Lung (tissue), 16 donors: ENCODE data around the gene SLC25A53. TPM values are rescaled to one million over a fixed set of nuclear protein-coding genes. Genes with fewer than 3 reads are reported as not detected.

Experiments used
- ATAC-seq: fragments of 200-7000 bp; cut with Tn5 transposase; one replicate; pipeline ENCODE4 v1.9.1; 2020; ENCODE audit warnings: moderate number of reproducible peaks; ENCODE audit not compliant: insufficient read depth, low FRiP score
- DNase-seq, 3 donors: peaks; one replicate each; pipeline ENCODE4 v3.0.0-alpha.2; 2013 to 2017
- H3K27ac ChIP-seq, 2 donors: one replicate each; pipeline ENCODE4 v1.5.1; 2013; ENCODE audit warnings: mild to moderate bottlenecking in 2 of 2, moderate library complexity in 2 of 2, control low read depth in 1 of 2, inconsistent platforms in 1 of 2, low read depth in 1 of 2, low read length in 1 of 2
- H3K27me3 ChIP-seq, 3 donors: one replicate each; pipeline ENCODE4 v1.5.1; 2013; ENCODE audit warnings: low read length in 2 of 3; ENCODE audit not compliant: control insufficient read depth in 3 of 3, insufficient read depth in 3 of 3
- H3K36me3 ChIP-seq, 4 donors: one replicate each; pipeline ENCODE4 v1.5.1; 2013; ENCODE audit warnings: low read length in 4 of 4, mild to moderate bottlenecking in 1 of 4, moderate library complexity in 1 of 4; ENCODE audit not compliant: control insufficient read depth in 4 of 4, insufficient read depth in 4 of 4
- H3K4me1 ChIP-seq, 5 donors: one replicate each; pipeline ENCODE4 v1.5.1; 2013; ENCODE audit warnings: low read length in 5 of 5, mild to moderate bottlenecking in 2 of 5, moderate library complexity in 1 of 5; ENCODE audit not compliant: control insufficient read depth in 5 of 5, insufficient read depth in 5 of 5
- H3K4me3 ChIP-seq: one replicate; pipeline ENCODE4 v1.5.1; 2013; ENCODE audit warnings: mild to moderate bottlenecking, control low read depth, moderate library complexity
- H3K9ac ChIP-seq, 2 donors: one replicate each; pipeline ENCODE4 v1.5.1; 2013; ENCODE audit warnings: low read length in 2 of 2, control low read depth in 1 of 2; ENCODE audit not compliant: insufficient read depth in 1 of 2
- H3K9me3 ChIP-seq, 4 donors: one replicate each; pipeline ENCODE4 v1.5.1; 2013; ENCODE audit warnings: low read length in 3 of 4, mild to moderate bottlenecking in 1 of 4, moderate library complexity in 1 of 4; ENCODE audit not compliant: control insufficient read depth in 4 of 4, insufficient read depth in 3 of 4
- WGBS, 2 donors: extraction: QIAGEN DNeasy Blood & Tissue Kit; methylation state at CpG; one replicate each; pipeline ENCODE4 v1.1.7; 2013; 5-methylcytosine and 5-hydroxymethylcytosine counted together
- long read RNA-seq, 5 donors: transcript quantifications; one replicate each; lab custom pipeline, GENCODE V29; 2026
- polyA plus RNA-seq, 2 donors: library from polyadenylated mRNA; stranded (reverse); fragments of 200-250 nt; gene quantifications; one replicate each; pipeline ENCODE4 v1.2.1, GENCODE V29; 2013
- total RNA-seq, 2 donors: library from RNA; depleted of rRNA in 1 of 2; stranded (reverse); fragments of >200 nt in 1 of 2; gene quantifications; one replicate each; pipeline ENCODE4 v1.2.1, GENCODE V29; 2014 to 2021
- TF ChIP-seq, protein P1 (sequence below): IDR thresholded peaks from 2 replicates; pipeline ENCODE4 v1.5.1; 2012; ENCODE audit warnings: mild to moderate bottlenecking; ENCODE audit errors: control extremely low read depth, extremely low read depth
- donor health status: control.
- donor health status: control.
- donor health status: Bipolar disorder and iron deficiency.
- donor health status: healthy.
- donor health status: DM: yes; HTN: yes; CAD: no.

SLC25A53 gene, protein sequence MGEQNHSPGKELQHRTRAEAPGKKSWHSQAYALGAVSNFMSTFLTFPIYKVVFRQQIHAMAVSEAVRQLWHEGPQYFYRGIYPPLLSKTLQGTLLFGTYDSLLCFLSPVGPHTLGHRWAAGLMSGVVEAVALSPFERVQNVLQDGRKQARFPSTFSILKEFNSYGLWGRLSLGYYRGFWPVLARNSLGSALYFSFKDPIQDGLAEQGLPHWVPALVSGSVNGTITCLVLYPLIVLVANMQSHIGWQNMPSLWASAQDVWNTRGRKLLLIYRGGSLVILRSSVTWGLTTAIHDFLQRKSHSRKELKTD
- 10 to 100 TPM in 1 of 2 donors, 1 to 10 TPM in 1; 6.2 to 29.4 TPM for total RNA-seq
- polyA plus RNA-seq: 1 to 10 TPM; 4.8 to 5.7 TPM
- long read RNA-seq, donor 1, transcript SLC25A53-201 (2 exons, 731 nt): major isoform, 9 of 21 reads
- long read RNA-seq, donor 1, partial matches to known transcripts: 12 of 21 reads
- long read RNA-seq, donor 1, other reads (novel, unspliced or antisense): 0 of 21 reads
- long read RNA-seq, donor 2, transcript SLC25A53-201 (2 exons, 731 nt): major isoform, 7 of 7 reads
- long read RNA-seq, donor 2, partial matches to known transcripts: 0 of 7 reads
- long read RNA-seq, donor 2, other reads (novel, unspliced or antisense): 0 of 7 reads
- long read RNA-seq, donor 3, partial matches to known transcripts: 5 of 9 reads
- long read RNA-seq, donor 3, other reads (novel, unspliced or antisense): 0 of 9 reads
- long read RNA-seq, donor 4, partial matches to known transcripts: 0 of 3 reads
- long read RNA-seq, donor 4, other reads (novel, unspliced or antisense): 0 of 3 reads
- long read RNA-seq, donor 5, transcript SLC25A53-201 (2 exons, 731 nt): major isoform, 8 of 8 reads
- long read RNA-seq, donor 5, partial matches to known transcripts: 0 of 8 reads
- long read RNA-seq, donor 5, other reads (novel, unspliced or antisense): 0 of 8 reads

DNA sequence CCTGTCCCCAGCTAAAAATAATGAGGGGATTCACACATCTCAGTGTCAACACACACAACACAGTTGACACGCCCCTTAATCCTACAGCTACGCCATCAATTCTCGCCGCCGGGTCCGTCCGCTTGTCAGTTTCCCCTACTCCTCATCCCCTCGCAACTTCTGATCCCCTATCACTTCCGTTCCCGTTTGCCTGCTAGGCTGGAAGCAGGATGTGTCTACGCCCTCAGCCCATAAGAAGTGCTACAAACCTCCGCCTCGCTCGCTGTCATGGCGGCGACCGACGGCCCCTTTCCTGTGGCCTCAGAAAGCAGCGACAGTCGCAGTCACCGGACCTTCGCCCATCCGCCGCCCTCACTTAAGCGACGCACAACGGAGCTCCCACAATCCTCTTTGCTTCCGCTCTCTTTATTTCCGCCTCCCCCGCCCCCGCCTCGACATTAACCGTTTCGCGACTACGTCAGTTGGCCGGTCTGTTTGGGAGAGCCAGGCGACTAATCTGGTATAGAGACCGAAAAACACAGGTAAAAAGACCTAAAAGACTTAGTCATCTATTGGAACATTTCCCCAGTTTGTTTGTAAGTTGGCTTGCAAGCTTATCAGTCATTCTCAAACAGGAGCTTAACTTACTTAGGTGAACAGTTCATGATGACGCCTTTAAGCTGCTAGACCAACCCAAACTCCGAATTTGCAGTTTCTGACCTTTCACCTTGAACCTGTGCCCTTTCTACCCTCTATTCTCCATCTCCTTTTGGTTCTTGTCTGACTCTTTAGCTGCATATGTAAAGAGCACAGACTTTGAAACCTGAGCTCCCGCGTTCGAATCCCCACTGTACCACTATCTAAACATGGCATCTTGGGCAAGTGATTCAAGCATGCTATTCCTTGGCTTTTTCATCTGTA lies at the start of gene SLC25A53:
TSS of gene SLC25A53 (minus strand) at position 380 of the 900 bp plus-strand sequence. CDS start 51,752 bp downstream, outside the sequence.
- Histone ChIP-seq H3K9ac (peak within 1 kb of the TSS; percentile 72 to 82), H3K27me3 (peaks cover 0 to 12% (median 6%) of the 10 kb centered on the region in 3 donors), H3K4me3 (peak within 1 kb of the TSS; percentile 35), H3K36me3 (no peaks in the 10 kb centered on the region), H3K27ac (peak within 1 kb of the TSS; percentile 86 to 96), H3K9me3 (no peaks in the 10 kb centered on the region), H3K4me1 (peaks cover 0 to 3% (median 0%) of the 10 kb centered on the region in 5 donors)
- TF ChIP-seq, protein P1, sequence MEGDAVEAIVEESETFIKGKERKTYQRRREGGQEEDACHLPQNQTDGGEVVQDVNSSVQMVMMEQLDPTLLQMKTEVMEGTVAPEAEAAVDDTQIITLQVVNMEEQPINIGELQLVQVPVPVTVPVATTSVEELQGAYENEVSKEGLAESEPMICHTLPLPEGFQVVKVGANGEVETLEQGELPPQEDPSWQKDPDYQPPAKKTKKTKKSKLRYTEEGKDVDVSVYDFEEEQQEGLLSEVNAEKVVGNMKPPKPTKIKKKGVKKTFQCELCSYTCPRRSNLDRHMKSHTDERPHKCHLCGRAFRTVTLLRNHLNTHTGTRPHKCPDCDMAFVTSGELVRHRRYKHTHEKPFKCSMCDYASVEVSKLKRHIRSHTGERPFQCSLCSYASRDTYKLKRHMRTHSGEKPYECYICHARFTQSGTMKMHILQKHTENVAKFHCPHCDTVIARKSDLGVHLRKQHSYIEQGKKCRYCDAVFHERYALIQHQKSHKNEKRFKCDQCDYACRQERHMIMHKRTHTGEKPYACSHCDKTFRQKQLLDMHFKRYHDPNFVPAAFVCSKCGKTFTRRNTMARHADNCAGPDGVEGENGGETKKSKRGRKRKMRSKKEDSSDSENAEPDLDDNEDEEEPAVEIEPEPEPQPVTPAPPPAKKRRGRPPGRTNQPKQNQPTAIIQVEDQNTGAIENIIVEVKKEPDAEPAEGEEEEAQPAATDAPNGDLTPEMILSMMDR: no peak
- ATAC-seq (peak; percentile 90), DNase-seq (peak; percentile 85 to 91 (median 87))
- WGBS, 2 donors: 0 to 34% methylated on average over 44 of the region's 44 CpGs

DNA sequence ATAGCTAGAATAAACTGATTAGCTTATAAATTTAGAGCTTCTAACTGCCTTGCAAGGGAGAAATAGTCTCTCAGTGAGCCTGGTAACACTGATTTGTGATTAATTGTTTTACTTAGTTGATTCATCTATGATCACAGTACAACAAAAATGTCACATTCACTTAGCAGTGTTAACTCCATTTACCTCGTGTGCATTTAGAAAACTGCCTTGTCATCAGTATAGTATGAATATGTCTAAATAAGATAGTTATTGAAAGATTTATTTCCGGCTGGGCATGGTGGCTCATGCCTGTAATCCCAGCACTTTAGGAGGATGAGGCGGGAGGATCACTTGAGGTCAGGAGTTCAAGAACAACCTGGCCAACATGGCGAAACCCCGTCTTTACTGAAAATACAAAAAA lies 48.7 kb upstream of the SLC25A53 start:
- TF ChIP-seq, protein P1: no peak
- Histone ChIP-seq H3K36me3 (no peaks in the 10 kb centered on the region), H3K9me3 (no peaks in the 10 kb centered on the region), H3K4me3 (no peak overlapping the region), H3K9ac (no peak overlapping the region), H3K4me1 (no peaks in the 10 kb centered on the region), H3K27me3 (peaks cover 4 to 41% (median 10%) of the 10 kb centered on the region in 3 donors), H3K27ac (no peak overlapping the region)
- DNase-seq: no peak
- WGBS, 2 donors: 76 to 94% methylated on average over 5 of the region's 5 CpGs
- no peak for ATAC-seq

DNA sequence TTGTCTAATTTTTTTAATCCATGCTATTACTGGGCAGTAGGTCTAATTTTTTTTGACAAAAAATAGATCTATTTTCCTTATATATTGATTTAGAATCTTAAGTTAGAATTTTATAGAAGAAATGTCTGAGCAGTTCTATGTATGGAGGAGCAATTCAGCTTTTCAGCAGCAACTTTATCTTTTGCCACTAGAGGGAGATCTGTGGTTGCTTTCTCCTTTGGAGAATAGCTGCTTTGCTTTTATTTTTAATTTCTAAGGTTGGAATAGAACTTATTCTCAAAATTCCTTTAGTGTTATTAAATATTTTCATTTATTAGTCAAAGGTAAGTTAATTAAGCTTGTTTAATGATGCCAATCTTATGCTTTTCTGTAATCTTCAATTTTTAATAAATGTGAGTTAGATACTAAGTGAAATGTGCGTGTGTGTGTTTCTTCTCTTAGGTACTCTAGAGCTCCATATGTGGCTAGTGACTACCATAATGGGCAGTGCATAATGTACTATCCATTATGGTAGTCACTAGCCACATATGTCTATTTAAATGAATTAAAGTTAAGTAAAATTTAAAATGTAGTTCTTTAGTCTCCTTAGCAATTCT lies 38.8 kb upstream of the SLC25A53 start:
- TF ChIP-seq, protein P1: peak; percentile 22
- 94 to 100% methylated on average over 1 of the region's 1 CpG for WGBS, 2 donors
- no peaks in the 10 kb centered on the region for H3K4me1 ChIP-seq
- no peak overlapping the region for H3K9ac ChIP-seq
- no peaks in the 10 kb centered on the region for H3K9me3 ChIP-seq
- H3K36me3 ChIP-seq: peaks cover 0 to 4% (median 2%) of the 10 kb centered on the region in 4 donors
- ATAC-seq (no peak), DNase-seq (peak in 2 of 3 donors; percentile 22 to 45)
- H3K4me3 ChIP-seq: no peak overlapping the region
- H3K27ac ChIP-seq: no peak overlapping the region
- H3K27me3 ChIP-seq: peaks cover 0 to 30% (median 3%) of the 10 kb centered on the region in 3 donors
